HCT116 (cell line): ENCODE results near the gene ING1.

Source experiments
- CTCF ChIP-seq, 3 experiments: fragments of 200-600 bp in 1 of 3; sonication (generic) in 1 of 3; IDR thresholded peaks in 2 of 3; conservative IDR thresholded peaks in 1 of 3; 2 replicates each; pipeline ENCODE4 v1.5.1; 2012 to 2017; ENCODE audit warnings: low read depth in 2 of 3, low read length in 2 of 3, antibody characterized with exemption in 1 of 3, borderline replicate concordance in 1 of 3, control low read depth in 1 of 3, mild to moderate bottlenecking in 1 of 3, mixed read lengths in 1 of 3, mixed run types in 1 of 3, moderate library complexity in 1 of 3; ENCODE audit not compliant: insufficient read depth in 1 of 3
- EZH2phosphoT487 ChIP-seq: fragments of 200-600 bp; IDR thresholded peaks from 2 replicates; pipeline ENCODE4 v1.6.1; 2018; ENCODE audit warnings: antibody characterized with exemption, borderline replicate concordance

GRCh38 chr13:110706570-110707372, 6.7 kb upstream of the ING1 start:
- TF ChIP-seq CTCF (IDR thresholded peaks at IDR 0.05 in 2 of 3, conservative IDR thresholded peaks at IDR 0.05 in 1 of 3; ENCODE audit: borderline replicate concordance in 1 of 3, insufficient read depth in 1 of 3, low read depth in 2 of 3, low read length in 2 of 3), result no peak
- no peak for TF ChIP-seq EZH2phosphoT487
